ENCODE measurements around the gene PPP6R2. TPM values are rescaled to one million over a fixed set of nuclear protein-coding genes. Genes with fewer than 3 reads are reported as not detected.

PPP6R2 gene
- total and polyA plus RNA-seq, 10 donors: 23.6 to 76.2 (median 62.1) TPM

GRCh38 chr22:50418624-50419023, 75.5 kb downstream of the PPP6R2 start:
- TF ChIP-seq POLR2AphosphoS5 (IDR thresholded peaks at IDR 0.05) (no peak), CTCF (IDR thresholded peaks at IDR 0.05 in 8 of 11, conservative IDR thresholded peaks at IDR 0.05 in 3 of 11) (no peak)
- H3K27ac ChIP-seq: no peak overlapping the region
- no peaks in the 10 kb centered on the region for H3K4me1 ChIP-seq
- H3K36me3 ChIP-seq: peaks cover 0 to 100% (median 97%) of the 10 kb centered on the region in 6 donors
- intact Hi-C loops (cut with DNase I; ENCODE audit: low total_unique reads): no loop called here
- H3K9me3 ChIP-seq: no peaks in the 10 kb centered on the region
- no peak for DNase-seq
- 96 to 98% (median 97%) methylated on average over 5 of the region's 5 CpGs for WGBS, 5 donors
- H3K4me3 ChIP-seq: no peak overlapping the region
- H3K27me3 ChIP-seq (replicated peaks in 1 of 7): no peaks in the 10 kb centered on the region

- H3K4me1 ChIP-seq: no peaks in the 10 kb centered on the region
- no peak overlapping the region for H3K27ac ChIP-seq
- no peak for TF ChIP-seq CTCF (IDR thresholded peaks at IDR 0.05 in 8 of 11, conservative IDR thresholded peaks at IDR 0.05 in 3 of 11)
- no peak for TF ChIP-seq POLR2AphosphoS5 (IDR thresholded peaks at IDR 0.05)
- no peak for TF ChIP-seq POLR2A (IDR thresholded peaks at IDR 0.05)
- peaks cover 0 to 100% (median 97%) of the 10 kb centered on the region in 6 donors for H3K36me3 ChIP-seq
- H3K9me3 ChIP-seq: no peaks in the 10 kb centered on the region
- 90 to 96% (median 95%) methylated on average over 7 to 9 of the region's 9 CpGs for WGBS, 5 donors
- no peak overlapping the region for H3K4me3 ChIP-seq
- H3K27me3 ChIP-seq (replicated peaks in 1 of 7): no peaks in the 10 kb centered on the region
- no peak for DNase-seq
- intact Hi-C loops (cut with DNase I; ENCODE audit: low total_unique reads): no loop called here
These were observed 76.0 kb downstream of the PPP6R2 start for GRCh38 chr22:50419116-50419515.

- WGBS, 5 donors: 92 to 97% (median 94%) methylated on average over 10 of the region's 10 CpGs
- TF ChIP-seq POLR2A (IDR thresholded peaks at IDR 0.05) (no peak), CTCF (IDR thresholded peaks at IDR 0.05 in 8 of 11, conservative IDR thresholded peaks at IDR 0.05 in 3 of 11) (no peak), POLR2AphosphoS5 (IDR thresholded peaks at IDR 0.05) (no peak)
- no peak overlapping the region for H3K4me3 ChIP-seq
- no peaks in the 10 kb centered on the region for H3K4me1 ChIP-seq
- intact Hi-C loops (cut with DNase I; ENCODE audit: low total_unique reads): no loop called here
- H3K36me3 ChIP-seq: peaks cover 0 to 100% (median 94%) of the 10 kb centered on the region in 6 donors
- no peaks in the 10 kb centered on the region for H3K27me3 ChIP-seq (replicated peaks in 1 of 7)
- DNase-seq: no peak
- no peaks in the 10 kb centered on the region for H3K9me3 ChIP-seq
- no peak overlapping the region for H3K27ac ChIP-seq
These were observed 76.9 kb downstream of the PPP6R2 start for GRCh38 chr22:50420015-50420414.

- H3K9me3 ChIP-seq: no peaks in the 10 kb centered on the region
- no peak for DNase-seq
- intact Hi-C loops (cut with DNase I; ENCODE audit: low total_unique reads): no loop called here
- H3K27ac ChIP-seq: no peak overlapping the region
- H3K36me3 ChIP-seq: peaks cover 0 to 100% (median 94%) of the 10 kb centered on the region in 6 donors
- no peaks in the 10 kb centered on the region for H3K4me1 ChIP-seq
- H3K27me3 ChIP-seq (replicated peaks in 1 of 7): no peaks in the 10 kb centered on the region
- WGBS, 5 donors: 91 to 95% (median 92%) methylated on average over 12 of the region's 12 CpGs
- TF ChIP-seq CTCF (IDR thresholded peaks at IDR 0.05 in 8 of 11, conservative IDR thresholded peaks at IDR 0.05 in 3 of 11) (no peak), POLR2A (IDR thresholded peaks at IDR 0.05) (no peak), POLR2AphosphoS5 (IDR thresholded peaks at IDR 0.05) (no peak)
- no peak overlapping the region for H3K4me3 ChIP-seq
These were observed 77.5 kb downstream of the PPP6R2 start for GRCh38 chr22:50420581-50420980.

All from spleen (tissue), 11 donors.